Lung (tissue), 12 donors: ENCODE results near the gene TMSB10. TPM values are rescaled to one million over a fixed set of nuclear protein-coding genes. Genes with fewer than 3 reads are reported as not detected.

Experiments
- ATAC-seq: fragments of 200-7000 bp; cut with Tn5 transposase; one replicate; pipeline ENCODE4 v1.9.1; 2020; ENCODE audit warnings: moderate number of reproducible peaks; ENCODE audit not compliant: insufficient read depth, low FRiP score
- DNase-seq, 3 donors: peaks; one replicate each; pipeline ENCODE4 v3.0.0-alpha.2; 2013 to 2017
- H3K27ac ChIP-seq, 2 donors: one replicate each; pipeline ENCODE4 v1.5.1; 2013; ENCODE audit warnings: mild to moderate bottlenecking in 2 of 2, moderate library complexity in 2 of 2, control low read depth in 1 of 2, inconsistent platforms in 1 of 2, low read depth in 1 of 2, low read length in 1 of 2
- H3K27me3 ChIP-seq, 3 donors: one replicate each; pipeline ENCODE4 v1.5.1; 2013; ENCODE audit warnings: low read length in 2 of 3; ENCODE audit not compliant: control insufficient read depth in 3 of 3, insufficient read depth in 3 of 3
- H3K36me3 ChIP-seq, 4 donors: one replicate each; pipeline ENCODE4 v1.5.1; 2013; ENCODE audit warnings: low read length in 4 of 4, mild to moderate bottlenecking in 1 of 4, moderate library complexity in 1 of 4; ENCODE audit not compliant: control insufficient read depth in 4 of 4, insufficient read depth in 4 of 4
- H3K4me1 ChIP-seq, 5 donors: one replicate each; pipeline ENCODE4 v1.5.1; 2013; ENCODE audit warnings: low read length in 5 of 5, mild to moderate bottlenecking in 2 of 5, moderate library complexity in 1 of 5; ENCODE audit not compliant: control insufficient read depth in 5 of 5, insufficient read depth in 5 of 5
- H3K4me3 ChIP-seq: one replicate; pipeline ENCODE4 v1.5.1; 2013; ENCODE audit warnings: mild to moderate bottlenecking, control low read depth, moderate library complexity
- H3K9ac ChIP-seq, 2 donors: one replicate each; pipeline ENCODE4 v1.5.1; 2013; ENCODE audit warnings: low read length in 2 of 2, control low read depth in 1 of 2; ENCODE audit not compliant: insufficient read depth in 1 of 2
- H3K9me3 ChIP-seq, 4 donors: one replicate each; pipeline ENCODE4 v1.5.1; 2013; ENCODE audit warnings: low read length in 3 of 4, mild to moderate bottlenecking in 1 of 4, moderate library complexity in 1 of 4; ENCODE audit not compliant: control insufficient read depth in 4 of 4, insufficient read depth in 3 of 4
- WGBS, 2 donors: extraction: QIAGEN DNeasy Blood & Tissue Kit; methylation state at CpG; one replicate each; pipeline ENCODE4 v1.1.7; 2013; 5-methylcytosine and 5-hydroxymethylcytosine counted together
- polyA plus RNA-seq, 2 donors: library from polyadenylated mRNA; stranded (reverse); fragments of 200-250 nt; gene quantifications; one replicate each; pipeline ENCODE4 v1.2.1, GENCODE V29; 2013
- total RNA-seq, 2 donors: library from RNA; depleted of rRNA in 1 of 2; stranded (reverse); fragments of >200 nt in 1 of 2; gene quantifications; one replicate each; pipeline ENCODE4 v1.2.1, GENCODE V29; 2014 to 2021
- TF ChIP-seq, protein P1 (sequence below): IDR thresholded peaks from 2 replicates; pipeline ENCODE4 v1.5.1; 2012; ENCODE audit warnings: mild to moderate bottlenecking; ENCODE audit errors: control extremely low read depth, extremely low read depth
- donor health status: control.
- donor health status: control.
- donor health status: Bipolar disorder and iron deficiency.
- donor health status: healthy.
- donor health status: DM: yes; HTN: yes; CAD: no.

The TMSB10 gene
- total and polyA plus RNA-seq, 4 donors: 1,849 to 6,202 (median 2,498) TPM

- 95 to 98% methylated on average over 5 of the region's 5 CpGs for WGBS, 2 donors
- no peak overlapping the region for H3K27ac ChIP-seq
- no peak for ATAC-seq
- no peak for DNase-seq
- TF ChIP-seq, protein P1, sequence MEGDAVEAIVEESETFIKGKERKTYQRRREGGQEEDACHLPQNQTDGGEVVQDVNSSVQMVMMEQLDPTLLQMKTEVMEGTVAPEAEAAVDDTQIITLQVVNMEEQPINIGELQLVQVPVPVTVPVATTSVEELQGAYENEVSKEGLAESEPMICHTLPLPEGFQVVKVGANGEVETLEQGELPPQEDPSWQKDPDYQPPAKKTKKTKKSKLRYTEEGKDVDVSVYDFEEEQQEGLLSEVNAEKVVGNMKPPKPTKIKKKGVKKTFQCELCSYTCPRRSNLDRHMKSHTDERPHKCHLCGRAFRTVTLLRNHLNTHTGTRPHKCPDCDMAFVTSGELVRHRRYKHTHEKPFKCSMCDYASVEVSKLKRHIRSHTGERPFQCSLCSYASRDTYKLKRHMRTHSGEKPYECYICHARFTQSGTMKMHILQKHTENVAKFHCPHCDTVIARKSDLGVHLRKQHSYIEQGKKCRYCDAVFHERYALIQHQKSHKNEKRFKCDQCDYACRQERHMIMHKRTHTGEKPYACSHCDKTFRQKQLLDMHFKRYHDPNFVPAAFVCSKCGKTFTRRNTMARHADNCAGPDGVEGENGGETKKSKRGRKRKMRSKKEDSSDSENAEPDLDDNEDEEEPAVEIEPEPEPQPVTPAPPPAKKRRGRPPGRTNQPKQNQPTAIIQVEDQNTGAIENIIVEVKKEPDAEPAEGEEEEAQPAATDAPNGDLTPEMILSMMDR: no peak
- H3K27me3 ChIP-seq: peaks cover 0 to 3% (median 0%) of the 10 kb centered on the region in 3 donors
- no peak overlapping the region for H3K4me3 ChIP-seq
- no peaks in the 10 kb centered on the region for H3K36me3 ChIP-seq
- no peak overlapping the region for H3K9ac ChIP-seq
- no peaks in the 10 kb centered on the region for H3K4me1 ChIP-seq
- peaks cover 0 to 2% (median 0%) of the 10 kb centered on the region in 4 donors for H3K9me3 ChIP-seq
These were observed 47.9 kb upstream of the TMSB10 start for GRCh38 chr2:84857566-84857965.

GRCh38 chr2:84858123-84858522, 47.3 kb upstream of the TMSB10 start:
- Histone ChIP-seq H3K27me3 (peaks cover 0 to 3% (median 0%) of the 10 kb centered on the region in 3 donors), H3K36me3 (no peaks in the 10 kb centered on the region), H3K27ac (no peak overlapping the region), H3K9me3 (peaks cover 0 to 2% (median 0%) of the 10 kb centered on the region in 4 donors), H3K9ac (no peak overlapping the region), H3K4me1 (no peaks in the 10 kb centered on the region), H3K4me3 (no peak overlapping the region)
- TF ChIP-seq, protein P1: no peak
- ATAC-seq (no peak), DNase-seq (no peak)
- 78 to 88% methylated on average over 3 of the region's 3 CpGs for WGBS, 2 donors

GRCh38 chr2:84858937-84859336, 46.5 kb upstream of the TMSB10 start:
- H3K36me3 ChIP-seq: no peaks in the 10 kb centered on the region
- H3K4me1 ChIP-seq: no peaks in the 10 kb centered on the region
- H3K27me3 ChIP-seq: peaks cover 0 to 3% (median 0%) of the 10 kb centered on the region in 3 donors
- no peak overlapping the region for H3K27ac ChIP-seq
- no peak overlapping the region for H3K4me3 ChIP-seq
- H3K9me3 ChIP-seq: peaks cover 0 to 2% (median 0%) of the 10 kb centered on the region in 4 donors
- WGBS, 2 donors: 40 to 50% methylated on average over 3 of the region's 3 CpGs
- TF ChIP-seq, protein P1: no peak
- no peak overlapping the region for H3K9ac ChIP-seq
- DNase-seq (no peak), ATAC-seq (no peak)

DNA sequence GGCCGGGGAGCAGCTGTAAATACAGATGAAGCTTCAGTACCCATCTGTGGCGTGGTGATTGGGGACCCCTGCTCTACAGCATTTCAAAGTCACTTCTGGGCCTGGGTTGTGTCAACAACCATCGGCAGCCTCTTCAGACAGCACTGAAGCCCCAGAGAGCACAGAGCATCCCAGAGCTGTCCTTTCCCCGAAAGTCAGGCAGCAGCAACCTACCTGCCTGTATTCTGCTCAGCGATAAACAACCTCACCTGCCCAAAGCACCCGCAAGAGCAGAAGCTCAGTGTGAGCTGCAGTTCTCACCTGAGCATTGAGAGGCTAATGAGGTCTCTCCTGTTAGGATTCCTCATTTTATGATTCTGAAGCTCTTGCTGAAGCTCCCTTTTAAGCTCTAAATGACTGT, 43.9 kb upstream of the TMSB10 start:
- H3K9me3 ChIP-seq: peaks cover 0 to under 1% (median 0%) of the 10 kb centered on the region in 4 donors
- H3K4me1 ChIP-seq: peaks cover 0 to 2% (median 0%) of the 10 kb centered on the region in 5 donors
- no peak overlapping the region for H3K9ac ChIP-seq
- TF ChIP-seq, protein P1: no peak
- WGBS, 2 donors: 86 to 89% methylated on average over 6 of the region's 6 CpGs
- ATAC-seq (no peak), DNase-seq (no peak)
- no peak overlapping the region for H3K27ac ChIP-seq
- no peaks in the 10 kb centered on the region for H3K36me3 ChIP-seq
- H3K27me3 ChIP-seq: no peaks in the 10 kb centered on the region
- no peak overlapping the region for H3K4me3 ChIP-seq
